ENCODE results near the gene COL19A1. TPM values are rescaled to one million over a fixed set of nuclear protein-coding genes. Genes with fewer than 3 reads are reported as not detected.
A peak's percentile ranks its signal among the peaks of the same experiment; 100 is the strongest.

Gene COL19A1
- total RNA-seq, 1 experiment from 2014 or later: not detected

DNA sequence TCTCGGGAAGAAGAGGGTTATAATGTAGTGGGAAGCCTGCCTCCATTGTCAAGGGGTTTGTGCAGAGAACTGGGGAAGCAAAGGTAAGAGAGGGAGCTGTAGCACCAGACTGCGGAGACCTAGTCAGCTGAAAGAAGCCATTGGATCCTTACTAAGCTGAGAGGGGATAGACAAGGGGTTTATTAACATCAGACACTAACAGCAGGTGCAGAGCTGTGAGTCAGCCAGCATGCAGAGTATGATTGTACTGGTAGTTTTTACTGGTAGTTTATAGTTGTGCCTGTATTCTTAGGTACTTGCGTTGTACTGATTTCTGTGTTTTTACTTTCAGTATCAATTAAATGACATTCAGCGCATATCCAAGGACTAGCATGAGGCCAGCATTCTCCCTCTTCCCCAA, 17.8 kb upstream of the COL19A1 start:
- CTCF ChIA-PET: no interaction called here

DNA sequence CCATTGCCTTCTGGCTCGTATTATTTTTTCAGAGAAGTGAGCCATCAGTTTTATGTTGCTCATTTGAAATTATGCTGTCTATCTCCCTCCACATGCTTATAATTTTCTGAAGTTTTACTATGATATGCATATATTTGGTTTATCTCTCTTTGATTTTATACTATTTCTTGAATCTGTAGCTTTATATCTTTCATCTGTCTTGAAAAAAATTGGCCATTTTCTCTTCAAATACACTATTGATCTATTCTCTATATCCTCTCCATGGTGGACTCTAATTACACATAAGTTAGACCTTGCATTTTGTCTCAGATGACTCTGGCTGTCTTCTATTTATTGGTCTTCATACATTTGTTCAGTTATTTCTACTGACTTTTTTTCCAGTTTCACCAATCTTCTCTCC, 13.7 kb upstream of the COL19A1 start:
- no peaks in the 10 kb centered on the region for H3K36me3 ChIP-seq (ENCODE audit: control insufficient read depth, insufficient read depth, low read length)
- H3K4me3 ChIP-seq (ENCODE audit: low read depth in 2 of 2, low read length in 2 of 2): no peak overlapping the region
- in situ Hi-C loops (cut with HindIII; ENCODE audit: low pct_unique_long_range_greater_than_20kb, low sequenced_read_pairs) (no loop called here), intact Hi-C loops (cut with micrococcal nuclease; ENCODE audit: unreplicated experiment) (no loop called here)
- peaks cover 10% of the 10 kb centered on the region; the same call in 1 of the 2 replicates for H3K9me3 ChIP-seq (ENCODE audit: control insufficient read depth, insufficient read depth, low read depth, low read length)
- POLR2A ChIA-PET: no interaction called here
- TF ChIP-seq, protein P1, sequence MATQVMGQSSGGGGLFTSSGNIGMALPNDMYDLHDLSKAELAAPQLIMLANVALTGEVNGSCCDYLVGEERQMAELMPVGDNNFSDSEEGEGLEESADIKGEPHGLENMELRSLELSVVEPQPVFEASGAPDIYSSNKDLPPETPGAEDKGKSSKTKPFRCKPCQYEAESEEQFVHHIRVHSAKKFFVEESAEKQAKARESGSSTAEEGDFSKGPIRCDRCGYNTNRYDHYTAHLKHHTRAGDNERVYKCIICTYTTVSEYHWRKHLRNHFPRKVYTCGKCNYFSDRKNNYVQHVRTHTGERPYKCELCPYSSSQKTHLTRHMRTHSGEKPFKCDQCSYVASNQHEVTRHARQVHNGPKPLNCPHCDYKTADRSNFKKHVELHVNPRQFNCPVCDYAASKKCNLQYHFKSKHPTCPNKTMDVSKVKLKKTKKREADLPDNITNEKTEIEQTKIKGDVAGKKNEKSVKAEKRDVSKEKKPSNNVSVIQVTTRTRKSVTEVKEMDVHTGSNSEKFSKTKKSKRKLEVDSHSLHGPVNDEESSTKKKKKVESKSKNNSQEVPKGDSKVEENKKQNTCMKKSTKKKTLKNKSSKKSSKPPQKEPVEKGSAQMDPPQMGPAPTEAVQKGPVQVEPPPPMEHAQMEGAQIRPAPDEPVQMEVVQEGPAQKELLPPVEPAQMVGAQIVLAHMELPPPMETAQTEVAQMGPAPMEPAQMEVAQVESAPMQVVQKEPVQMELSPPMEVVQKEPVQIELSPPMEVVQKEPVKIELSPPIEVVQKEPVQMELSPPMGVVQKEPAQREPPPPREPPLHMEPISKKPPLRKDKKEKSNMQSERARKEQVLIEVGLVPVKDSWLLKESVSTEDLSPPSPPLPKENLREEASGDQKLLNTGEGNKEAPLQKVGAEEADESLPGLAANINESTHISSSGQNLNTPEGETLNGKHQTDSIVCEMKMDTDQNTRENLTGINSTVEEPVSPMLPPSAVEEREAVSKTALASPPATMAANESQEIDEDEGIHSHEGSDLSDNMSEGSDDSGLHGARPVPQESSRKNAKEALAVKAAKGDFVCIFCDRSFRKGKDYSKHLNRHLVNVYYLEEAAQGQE (IDR thresholded peaks at IDR 0.05; ENCODE audit: insufficient read depth in 1 of 2, low read depth in 2 of 2, low read length in 1 of 2): no peak
- no peak for TF ChIP-seq SIN3A (IDR thresholded peaks at IDR 0.05; ENCODE audit: borderline replicate concordance, insufficient read depth, low read depth, low read length)
- TF ChIP-seq, protein P2, sequence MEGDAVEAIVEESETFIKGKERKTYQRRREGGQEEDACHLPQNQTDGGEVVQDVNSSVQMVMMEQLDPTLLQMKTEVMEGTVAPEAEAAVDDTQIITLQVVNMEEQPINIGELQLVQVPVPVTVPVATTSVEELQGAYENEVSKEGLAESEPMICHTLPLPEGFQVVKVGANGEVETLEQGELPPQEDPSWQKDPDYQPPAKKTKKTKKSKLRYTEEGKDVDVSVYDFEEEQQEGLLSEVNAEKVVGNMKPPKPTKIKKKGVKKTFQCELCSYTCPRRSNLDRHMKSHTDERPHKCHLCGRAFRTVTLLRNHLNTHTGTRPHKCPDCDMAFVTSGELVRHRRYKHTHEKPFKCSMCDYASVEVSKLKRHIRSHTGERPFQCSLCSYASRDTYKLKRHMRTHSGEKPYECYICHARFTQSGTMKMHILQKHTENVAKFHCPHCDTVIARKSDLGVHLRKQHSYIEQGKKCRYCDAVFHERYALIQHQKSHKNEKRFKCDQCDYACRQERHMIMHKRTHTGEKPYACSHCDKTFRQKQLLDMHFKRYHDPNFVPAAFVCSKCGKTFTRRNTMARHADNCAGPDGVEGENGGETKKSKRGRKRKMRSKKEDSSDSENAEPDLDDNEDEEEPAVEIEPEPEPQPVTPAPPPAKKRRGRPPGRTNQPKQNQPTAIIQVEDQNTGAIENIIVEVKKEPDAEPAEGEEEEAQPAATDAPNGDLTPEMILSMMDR (IDR thresholded peaks at IDR 0.05): no peak
- no peak for TF ChIP-seq POLR2AphosphoS5 (IDR thresholded peaks at IDR 0.05; ENCODE audit: low read depth, low read length)
- no peak for TF ChIP-seq TCF7L2 (IDR thresholded peaks at IDR 0.05; ENCODE audit: low read depth, low read length)
- H3K4me1 ChIP-seq (ENCODE audit: control insufficient read depth, insufficient read depth, low read length): no peaks in the 10 kb centered on the region
- H3K27ac ChIP-seq (ENCODE audit: low read length): no peak overlapping the region
- 0 out of 2 replicates have a peak, but pooled peaks cover 2% of the 10 kb centered on the region for H3K27me3 ChIP-seq (ENCODE audit: control insufficient read depth, insufficient read depth, low read length)
- DNase-seq (ENCODE audit: low read depth, low spot score) (no peak), ATAC-seq (no peak)
- CTCF ChIA-PET: no interaction called here
- no TSS peak for BruUV-seq (replicated peaks)

More for the DNA sequence above, 17.8 kb upstream of the COL19A1 start:
- no peaks in the 10 kb centered on the region for H3K4me1 ChIP-seq (ENCODE audit: control insufficient read depth, insufficient read depth, low read length)
- no TSS peak for BruUV-seq (replicated peaks)
- in situ Hi-C loops (cut with HindIII; ENCODE audit: low pct_unique_long_range_greater_than_20kb, low sequenced_read_pairs) (no loop called here), intact Hi-C loops (cut with micrococcal nuclease; ENCODE audit: unreplicated experiment) (no loop called here)
- H3K36me3 ChIP-seq (ENCODE audit: control insufficient read depth, insufficient read depth, low read length): no peaks in the 10 kb centered on the region
- H3K27me3 ChIP-seq (ENCODE audit: control insufficient read depth, insufficient read depth, low read length): 0 out of 2 replicates have a peak, but pooled peaks cover 2% of the 10 kb centered on the region
- POLR2A ChIA-PET: no interaction called here
- TF ChIP-seq TCF7L2 (IDR thresholded peaks at IDR 0.05; ENCODE audit: low read depth, low read length) (no peak), SIN3A (IDR thresholded peaks at IDR 0.05; ENCODE audit: borderline replicate concordance, insufficient read depth, low read depth, low read length) (no peak), POLR2AphosphoS5 (IDR thresholded peaks at IDR 0.05; ENCODE audit: low read depth, low read length) (no peak)
- TF ChIP-seq, protein P1 (IDR thresholded peaks at IDR 0.05; ENCODE audit: insufficient read depth in 1 of 2, low read depth in 2 of 2, low read length in 1 of 2): no peak
- TF ChIP-seq, protein P2 (IDR thresholded peaks at IDR 0.05): no peak
- peak overlapping the region; percentile 2 to 4; a peak in 2 of 4 replicates for H3K4me3 ChIP-seq (ENCODE audit: low read depth in 2 of 2, low read length in 2 of 2)
- no peak for DNase-seq (ENCODE audit: low read depth, low spot score)
- H3K27ac ChIP-seq (ENCODE audit: low read length): no peak overlapping the region
- ATAC-seq: no peak; the same call in 1 of the 2 replicates
- peaks cover 10% of the 10 kb centered on the region; the same call in 1 of the 2 replicates for H3K9me3 ChIP-seq (ENCODE audit: control insufficient read depth, insufficient read depth, low read depth, low read length)
